Kidney (tissue), 14 donors: Measurements from ENCODE around the gene NBEA. TPM values are rescaled to one million over a fixed set of nuclear protein-coding genes. Genes with fewer than 3 reads are reported as not detected.

ENCODE experiments used
- DNase-seq, 5 donors: peaks; one replicate each; pipeline ENCODE4 v3.0.0-alpha.2; 2013 to 2020
- FAIRE-seq: peaks from 2 replicates; lab custom pipeline; 2012; peaks lifted over from hg19 to GRCh38; lab: Jason Lieb, UNC
- H3K27ac ChIP-seq, 2 donors: one replicate each; pipeline ENCODE4 v1.7.0; 2013; ENCODE audit warnings: low read depth in 2 of 2, low read length in 2 of 2, inconsistent platforms in 1 of 2
- H3K27me3 ChIP-seq: one replicate; pipeline ENCODE4 v1.7.1; 2013; ENCODE audit warnings: low read length, inconsistent platforms; ENCODE audit not compliant: control insufficient read depth, insufficient read depth
- H3K36me3 ChIP-seq, 3 donors: one replicate each; pipeline versions ENCODE4 v1.7.0 to v1.7.1; 2013; ENCODE audit warnings: low read length in 3 of 3, control low read depth in 1 of 3, inconsistent platforms in 1 of 3; ENCODE audit not compliant: insufficient read depth in 3 of 3, control insufficient read depth in 2 of 3
- H3K4me1 ChIP-seq, 3 donors: one replicate each; pipeline versions ENCODE4 v1.7.0 to v1.7.1; 2013; ENCODE audit warnings: low read length in 3 of 3, inconsistent platforms in 1 of 3, low read depth in 1 of 3; ENCODE audit not compliant: control insufficient read depth in 2 of 3, insufficient read depth in 2 of 3
- H3K4me3 ChIP-seq, 3 donors: one replicate each; pipeline versions ENCODE4 v1.7.0 to v1.8.1; 2013; ENCODE audit warnings: low read length in 3 of 3, control low read depth in 1 of 3, inconsistent platforms in 1 of 3
- H3K9ac ChIP-seq, 3 donors: one replicate each; pipeline versions ENCODE4 v1.7.0 to v1.7.1; 2013; ENCODE audit warnings: low read length in 3 of 3, control low read depth in 1 of 3, inconsistent platforms in 1 of 3
- H3K9me3 ChIP-seq, 3 donors: one replicate each; pipeline versions ENCODE4 v1.7.0 to v1.7.1; 2013; ENCODE audit warnings: low read length in 3 of 3, control low read depth in 1 of 3, inconsistent platforms in 1 of 3; ENCODE audit not compliant: control insufficient read depth in 2 of 3, insufficient read depth in 1 of 3
- intact Hi-C: fragments of 100-400 bp; cut with DNase I; formaldehyde crosslinking; loops from one replicate; pipeline ENCODE4 v1.11.1; 2022
- polyA plus RNA-seq: library from polyadenylated mRNA; stranded (reverse); fragments of 350-450 nt; fragmentation: Illumina TruSeq; extraction: RNeasy Lipid Tissue Mini Kit (QIAGEN cat#74804); gene quantifications from one replicate; pipeline ENCODE4 v1.2.3, GENCODE V29; 2014; ENCODE audit warnings: low read depth, low replicate concordance; ENCODE audit not compliant: insufficient read depth
- total RNA-seq: library from RNA; stranded (reverse); fragmentation: NEBNext Ultra II Directional; extraction: Animal tissue kit (Norgen Biotek cat#: 25700); gene quantifications from one replicate; pipeline ENCODE4 v1.2.1, GENCODE V29; 2021
- TF ChIP-seq, protein P1 (sequence below): IDR thresholded peaks from 3 replicates; pipeline ENCODE4 v1.5.1; 2012; ENCODE audit warnings: mild to moderate bottlenecking, moderate library complexity, borderline replicate concordance; ENCODE audit not compliant: insufficient read depth; ENCODE audit errors: extremely low read depth
- donor health status: control.
- donor health status: control.
- donor health status: control.
- donor health status: control.
- donor health status: control.
- donor health status: DM: yes; HTN: yes; CAD: no.
- donor health status: Normal renal cell carcinoma (clear cell type).

NBEA gene
- total and polyA plus RNA-seq, 2 donors from 2014 or later = 4.7 to 14.6 TPM

DNA sequence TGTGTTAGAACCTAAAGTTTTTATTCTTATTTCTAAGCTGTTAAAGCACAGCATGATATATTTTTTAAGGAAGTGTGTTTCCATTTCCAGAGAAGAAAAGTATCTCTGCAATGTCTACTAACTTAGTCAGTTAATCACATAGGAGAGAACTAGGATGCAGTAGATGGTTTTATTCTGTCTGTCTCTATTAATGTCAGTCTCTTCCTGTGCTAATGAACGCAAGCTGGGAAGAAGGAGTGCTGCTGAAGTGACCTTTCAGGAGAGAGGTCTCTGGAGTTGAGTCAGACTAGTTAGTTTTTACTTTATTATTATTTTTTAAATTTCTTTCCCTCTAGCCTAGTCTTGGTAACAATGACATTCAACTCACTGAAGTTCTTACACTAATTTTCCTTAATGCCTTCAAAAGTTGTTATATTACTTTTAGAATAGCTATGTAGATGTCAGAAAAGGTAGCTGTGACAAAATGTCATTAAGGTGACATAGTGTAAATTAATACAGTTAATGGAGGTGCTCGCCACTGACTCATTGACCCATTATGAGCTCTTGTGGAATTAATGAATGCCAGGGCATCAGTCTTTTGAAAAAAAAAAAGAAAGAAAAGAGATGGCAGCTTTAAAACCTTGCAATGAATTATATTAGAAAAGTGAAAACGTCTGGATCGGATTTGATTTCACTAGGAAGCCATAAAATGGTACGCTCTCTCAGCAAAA, 654.4 kb downstream of the NBEA start:
- no peak overlapping the region for H3K27ac ChIP-seq
- no peaks in the 10 kb centered on the region for H3K9me3 ChIP-seq
- no peak overlapping the region for H3K4me3 ChIP-seq
- H3K27me3 ChIP-seq = no peaks in the 10 kb centered on the region
- FAIRE-seq (no peak), DNase-seq (no peak)
- no peak overlapping the region for H3K9ac ChIP-seq
- TF ChIP-seq, protein P1, sequence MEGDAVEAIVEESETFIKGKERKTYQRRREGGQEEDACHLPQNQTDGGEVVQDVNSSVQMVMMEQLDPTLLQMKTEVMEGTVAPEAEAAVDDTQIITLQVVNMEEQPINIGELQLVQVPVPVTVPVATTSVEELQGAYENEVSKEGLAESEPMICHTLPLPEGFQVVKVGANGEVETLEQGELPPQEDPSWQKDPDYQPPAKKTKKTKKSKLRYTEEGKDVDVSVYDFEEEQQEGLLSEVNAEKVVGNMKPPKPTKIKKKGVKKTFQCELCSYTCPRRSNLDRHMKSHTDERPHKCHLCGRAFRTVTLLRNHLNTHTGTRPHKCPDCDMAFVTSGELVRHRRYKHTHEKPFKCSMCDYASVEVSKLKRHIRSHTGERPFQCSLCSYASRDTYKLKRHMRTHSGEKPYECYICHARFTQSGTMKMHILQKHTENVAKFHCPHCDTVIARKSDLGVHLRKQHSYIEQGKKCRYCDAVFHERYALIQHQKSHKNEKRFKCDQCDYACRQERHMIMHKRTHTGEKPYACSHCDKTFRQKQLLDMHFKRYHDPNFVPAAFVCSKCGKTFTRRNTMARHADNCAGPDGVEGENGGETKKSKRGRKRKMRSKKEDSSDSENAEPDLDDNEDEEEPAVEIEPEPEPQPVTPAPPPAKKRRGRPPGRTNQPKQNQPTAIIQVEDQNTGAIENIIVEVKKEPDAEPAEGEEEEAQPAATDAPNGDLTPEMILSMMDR = no peak
- H3K36me3 ChIP-seq = no peaks in the 10 kb centered on the region
- no peaks in the 10 kb centered on the region for H3K4me1 ChIP-seq
- intact Hi-C loops = no loop called here

DNA sequence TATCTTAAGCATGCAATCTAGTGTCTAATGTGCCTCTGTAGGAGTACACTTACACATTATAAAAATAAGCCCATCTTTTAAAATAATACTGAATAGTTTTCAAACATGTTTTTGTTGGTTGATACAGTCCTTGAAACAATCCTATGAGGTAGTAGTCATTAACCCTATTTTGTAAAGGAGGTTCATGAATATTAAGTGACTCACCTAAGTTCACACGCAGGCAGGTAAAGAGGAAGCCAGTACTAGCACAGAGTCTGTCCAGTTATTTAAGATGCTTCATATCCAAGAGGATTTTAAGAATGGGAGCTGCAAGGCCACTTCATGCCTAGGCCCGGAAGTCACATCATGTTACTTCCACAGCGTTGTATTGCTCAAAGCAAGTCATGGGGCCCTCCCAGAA, 655.4 kb downstream of the NBEA start:
- no peak for FAIRE-seq
- Histone ChIP-seq H3K36me3 (no peaks in the 10 kb centered on the region), H3K4me1 (no peaks in the 10 kb centered on the region), H3K9ac (no peak overlapping the region), H3K27ac (no peak overlapping the region), H3K27me3 (no peaks in the 10 kb centered on the region), H3K9me3 (no peaks in the 10 kb centered on the region), H3K4me3 (no peak overlapping the region)
- DNase-seq = no peak
- TF ChIP-seq, protein P1 = no peak
- intact Hi-C loops = no loop called here

DNA sequence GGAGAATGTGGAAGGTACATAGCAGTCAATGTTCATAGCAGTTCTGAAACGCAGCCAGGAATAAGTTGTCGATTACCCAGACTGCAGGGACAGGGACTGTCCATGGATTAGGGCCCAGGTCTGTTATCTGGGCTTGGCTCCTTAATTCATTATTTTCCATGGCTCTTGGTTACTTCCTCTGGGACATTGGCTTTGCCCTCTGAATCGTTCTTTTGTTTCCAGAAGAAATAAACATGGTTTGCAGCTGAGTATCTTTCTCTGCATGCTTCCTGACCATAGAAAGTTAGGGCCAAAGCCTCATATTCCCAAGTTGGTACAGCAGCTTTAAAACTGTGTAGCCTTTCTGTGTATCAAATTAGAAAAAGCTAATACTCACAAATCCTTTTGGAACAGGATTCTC, 656.2 kb downstream of the NBEA start:
- H3K27ac ChIP-seq = no peak overlapping the region

More for the DNA sequence above, 656.2 kb downstream of the NBEA start:
- Histone ChIP-seq H3K4me3 (no peak overlapping the region), H3K4me1 (no peaks in the 10 kb centered on the region), H3K9ac (no peak overlapping the region), H3K27me3 (no peaks in the 10 kb centered on the region), H3K36me3 (no peaks in the 10 kb centered on the region), H3K9me3 (no peaks in the 10 kb centered on the region)
- intact Hi-C loops = no loop called here
- FAIRE-seq (no peak), DNase-seq (no peak)
- TF ChIP-seq, protein P1 = no peak
